ENCODE data around the gene FOXN3. TPM values are rescaled to one million over a fixed set of nuclear protein-coding genes. Genes with fewer than 3 reads are reported as not detected.

FOXN3 gene
- total RNA-seq, 1 donor from 2014 or later, result 122 TPM

- Histone ChIP-seq H3K9ac (ENCODE audit: low read length) (no peak overlapping the region), H3K27ac (ENCODE audit: low read depth, low read length) (no peak overlapping the region), H3K27me3 (ENCODE audit: insufficient read depth, low read length) (no peaks in the 10 kb centered on the region), H4K20me1 (ENCODE audit: insufficient read depth, low read length) (peaks cover 63% of the 10 kb centered on the region), H3K4me2 (ENCODE audit: low read length) (no peak overlapping the region), H3K9me3 (ENCODE audit: insufficient read depth, low read depth, low read length) (no peaks in the 10 kb centered on the region), H3K79me2 (ENCODE audit: insufficient read depth, low read length) (peaks cover 3% of the 10 kb centered on the region), H3K4me3 (ENCODE audit: insufficient read depth, low read depth, low read length) (no peak overlapping the region), H3K4me1 (ENCODE audit: insufficient read depth, low read length) (peaks cover 6% of the 10 kb centered on the region), H2AFZ (ENCODE audit: low read depth, low read length) (no peak overlapping the region), H3K36me3 (ENCODE audit: insufficient read depth, low read length) (no peaks in the 10 kb centered on the region)
- DNase-seq (ENCODE audit: low read depth), result no peak
- no peak for FAIRE-seq
- no peaks in the 10 kb centered on the region for H3K27me3 Mint-ChIP-seq (ENCODE audit: low read depth, unreplicated experiment)
- peaks cover 3% of the 10 kb centered on the region for H3K36me3 Mint-ChIP-seq (ENCODE audit: low read depth, unreplicated experiment)
- TF ChIP-seq EZH2 (IDR thresholded peaks at IDR 0.05; ENCODE audit: insufficient read depth, low read length) (no peak), CTCF (IDR thresholded peaks at IDR 0.05; ENCODE audit: insufficient read depth, low read depth, low read length) (no peak)
- peak overlapping the region; percentile 2 for H3K27ac Mint-ChIP-seq (ENCODE audit: unreplicated experiment)
- H3K4me1 Mint-ChIP-seq (ENCODE audit: low read depth, unreplicated experiment), result peaks cover 39% of the 10 kb centered on the region
- H3K4me3 Mint-ChIP-seq (ENCODE audit: unreplicated experiment), result no peak overlapping the region
- H3K9me3 Mint-ChIP-seq (ENCODE audit: unreplicated experiment), result peaks cover 2% of the 10 kb centered on the region
Measured at GRCh38 chr14:89248411-89249064, 168.5 kb downstream of the FOXN3 start.

- Histone ChIP-seq H3K27ac (ENCODE audit: low read depth, low read length) (no peak overlapping the region), H3K4me1 (ENCODE audit: insufficient read depth, low read length) (peaks cover 6% of the 10 kb centered on the region), H3K9ac (ENCODE audit: low read length) (no peak overlapping the region), H3K36me3 (ENCODE audit: insufficient read depth, low read length) (no peaks in the 10 kb centered on the region), H4K20me1 (ENCODE audit: insufficient read depth, low read length) (peaks cover 61% of the 10 kb centered on the region), H3K4me3 (ENCODE audit: insufficient read depth, low read depth, low read length) (no peak overlapping the region), H3K79me2 (ENCODE audit: insufficient read depth, low read length) (peaks cover 11% of the 10 kb centered on the region), H3K27me3 (ENCODE audit: insufficient read depth, low read length) (no peaks in the 10 kb centered on the region), H3K4me2 (ENCODE audit: low read length) (no peak overlapping the region), H2AFZ (ENCODE audit: low read depth, low read length) (no peak overlapping the region), H3K9me3 (ENCODE audit: insufficient read depth, low read depth, low read length) (no peaks in the 10 kb centered on the region)
- no peaks in the 10 kb centered on the region for H3K27me3 Mint-ChIP-seq (ENCODE audit: low read depth, unreplicated experiment)
- H3K4me3 Mint-ChIP-seq (ENCODE audit: unreplicated experiment), result no peak overlapping the region
- peaks cover 2% of the 10 kb centered on the region for H3K9me3 Mint-ChIP-seq (ENCODE audit: unreplicated experiment)
- H3K4me1 Mint-ChIP-seq (ENCODE audit: low read depth, unreplicated experiment), result peaks cover 39% of the 10 kb centered on the region
- peak overlapping the region; percentile 43 for H3K27ac Mint-ChIP-seq (ENCODE audit: unreplicated experiment)
- TF ChIP-seq CTCF (IDR thresholded peaks at IDR 0.05; ENCODE audit: insufficient read depth, low read depth, low read length) (no peak), EZH2 (IDR thresholded peaks at IDR 0.05; ENCODE audit: insufficient read depth, low read length) (no peak)
- DNase-seq (ENCODE audit: low read depth) (no peak), FAIRE-seq (no peak)
- peaks cover 3% of the 10 kb centered on the region for H3K36me3 Mint-ChIP-seq (ENCODE audit: low read depth, unreplicated experiment)
Measured at GRCh38 chr14:89247457-89248122, 169.4 kb downstream of the FOXN3 start.

GRCh38 chr14:89246290-89246689 lies 170.7 kb downstream of the FOXN3 start:
- Histone ChIP-seq H3K9me3 (ENCODE audit: insufficient read depth, low read depth, low read length) (no peaks in the 10 kb centered on the region), H3K4me1 (ENCODE audit: insufficient read depth, low read length) (peaks cover 6% of the 10 kb centered on the region), H3K79me2 (ENCODE audit: insufficient read depth, low read length) (peaks cover 18% of the 10 kb centered on the region), H3K36me3 (ENCODE audit: insufficient read depth, low read length) (no peaks in the 10 kb centered on the region), H3K4me2 (ENCODE audit: low read length) (no peak overlapping the region), H3K27ac (ENCODE audit: low read depth, low read length) (no peak overlapping the region), H3K27me3 (ENCODE audit: insufficient read depth, low read length) (no peaks in the 10 kb centered on the region), H4K20me1 (ENCODE audit: insufficient read depth, low read length) (peaks cover 59% of the 10 kb centered on the region), H3K4me3 (ENCODE audit: insufficient read depth, low read depth, low read length) (no peak overlapping the region), H3K9ac (ENCODE audit: low read length) (no peak overlapping the region), H2AFZ (ENCODE audit: low read depth, low read length) (no peak overlapping the region)
- no peak for DNase-seq (ENCODE audit: low read depth)
- Mint-ChIP-seq H3K27me3 (ENCODE audit: low read depth, unreplicated experiment) (no peaks in the 10 kb centered on the region), H3K36me3 (ENCODE audit: low read depth, unreplicated experiment) (peaks cover 3% of the 10 kb centered on the region), H3K9me3 (ENCODE audit: unreplicated experiment) (peaks cover 2% of the 10 kb centered on the region), H3K4me3 (ENCODE audit: unreplicated experiment) (no peak overlapping the region), H3K4me1 (ENCODE audit: low read depth, unreplicated experiment) (peaks cover 41% of the 10 kb centered on the region), H3K27ac (ENCODE audit: unreplicated experiment) (no peak overlapping the region)
- no peak for FAIRE-seq
- no peak for TF ChIP-seq CTCF (IDR thresholded peaks at IDR 0.05; ENCODE audit: insufficient read depth, low read depth, low read length)
- no peak for TF ChIP-seq EZH2 (IDR thresholded peaks at IDR 0.05; ENCODE audit: insufficient read depth, low read length)

Measured in astrocyte (in vitro differentiated cells and primary cell).